NCI-H748 treated with DMSO at 0.1 percent for 48 hours (cell line): ENCODE measurements around the gene PFKP.

ENCODE experiments used
- DNase-seq: peaks from one replicate; lab custom pipeline; 2025; lab: John Stamatoyannopoulos, UW

Gene PFKP

GRCh38 chr10:3136336-3136735 is 69.0 kb downstream of the PFKP start:
- DNase-seq: no peak

DNA sequence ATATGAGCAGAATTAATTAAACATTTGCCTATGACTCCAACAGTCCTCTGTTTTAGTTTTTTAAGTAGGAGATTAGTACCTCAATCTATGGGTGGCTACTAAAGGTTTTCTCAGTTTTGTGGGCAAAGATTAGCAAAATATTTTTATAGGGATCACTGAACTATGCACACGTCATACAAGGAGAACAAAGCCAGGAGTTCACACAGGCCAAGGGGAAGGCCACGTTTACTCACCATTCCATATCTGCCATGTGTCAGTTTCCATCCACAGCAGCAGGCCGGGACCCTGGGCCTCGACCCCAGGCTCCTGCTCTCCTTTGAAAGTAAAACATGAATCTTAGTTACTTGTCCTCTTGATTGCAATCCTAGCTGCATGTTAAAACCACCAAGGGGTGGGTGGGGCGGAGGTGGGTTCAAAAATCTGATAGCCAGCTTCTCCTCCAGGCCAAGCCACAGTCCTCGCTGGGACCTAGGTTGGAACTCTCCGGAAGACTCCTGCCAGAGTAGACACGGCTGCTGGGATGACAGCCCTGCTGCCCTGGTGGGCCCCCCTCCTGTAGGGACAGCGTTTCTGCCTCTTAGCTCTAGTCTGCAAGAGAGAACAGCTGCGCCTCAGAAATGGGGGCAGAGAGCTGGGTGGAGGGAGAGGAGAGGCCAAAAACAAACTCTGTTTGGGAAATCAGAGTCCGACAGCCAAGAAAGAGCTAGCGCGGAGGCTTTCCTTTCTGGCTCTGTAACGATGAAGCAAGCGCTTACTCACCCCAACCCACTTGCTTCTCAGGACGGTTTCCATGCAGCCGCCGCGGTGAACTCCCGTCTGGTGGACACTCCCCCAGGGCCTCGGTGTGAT is 69.6 kb downstream of the PFKP start:
- DNase-seq: no peak

- DNase-seq: no peak
Observed at GRCh38 chr10:3137958-3138726, 70.8 kb downstream of the PFKP start.

GRCh38 chr10:3139216-3139910 is 72.0 kb downstream of the PFKP start:
- DNase-seq: no peak

- DNase-seq: no peak
Observed at GRCh38 chr10:3140280-3140679, 72.9 kb downstream of the PFKP start.

DNA sequence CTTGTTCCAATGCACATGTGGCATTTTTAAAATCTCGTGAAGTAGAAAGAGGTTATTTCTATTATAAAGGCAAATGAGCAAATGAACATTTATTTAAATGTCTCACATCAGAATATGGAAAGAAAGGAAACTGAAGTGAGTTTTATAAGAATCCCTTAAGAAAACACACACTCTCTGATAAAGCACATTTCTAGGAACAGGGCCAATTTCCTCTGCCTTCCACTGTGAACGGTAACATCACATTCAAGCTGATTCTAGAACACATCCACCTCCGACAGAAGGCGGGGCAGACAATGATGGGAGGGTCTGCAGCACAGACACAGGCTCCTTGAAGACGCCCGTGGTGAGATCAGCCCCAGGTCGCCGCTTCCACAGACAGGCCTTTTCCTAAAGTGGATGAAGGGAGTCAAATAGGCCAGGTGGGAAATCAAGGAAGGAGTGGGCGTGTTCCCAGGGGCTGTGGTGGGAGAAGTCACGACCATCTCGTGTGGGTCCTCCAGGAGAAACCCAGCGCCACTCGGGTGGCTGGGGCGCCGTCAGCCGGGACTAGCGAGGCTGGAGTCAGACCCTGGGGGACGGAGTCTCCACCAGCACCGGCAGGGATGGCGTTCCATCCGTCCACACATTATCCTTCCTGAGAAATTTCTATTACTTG is 74.1 kb downstream of the PFKP start:
- DNase-seq: no peak

DNA sequence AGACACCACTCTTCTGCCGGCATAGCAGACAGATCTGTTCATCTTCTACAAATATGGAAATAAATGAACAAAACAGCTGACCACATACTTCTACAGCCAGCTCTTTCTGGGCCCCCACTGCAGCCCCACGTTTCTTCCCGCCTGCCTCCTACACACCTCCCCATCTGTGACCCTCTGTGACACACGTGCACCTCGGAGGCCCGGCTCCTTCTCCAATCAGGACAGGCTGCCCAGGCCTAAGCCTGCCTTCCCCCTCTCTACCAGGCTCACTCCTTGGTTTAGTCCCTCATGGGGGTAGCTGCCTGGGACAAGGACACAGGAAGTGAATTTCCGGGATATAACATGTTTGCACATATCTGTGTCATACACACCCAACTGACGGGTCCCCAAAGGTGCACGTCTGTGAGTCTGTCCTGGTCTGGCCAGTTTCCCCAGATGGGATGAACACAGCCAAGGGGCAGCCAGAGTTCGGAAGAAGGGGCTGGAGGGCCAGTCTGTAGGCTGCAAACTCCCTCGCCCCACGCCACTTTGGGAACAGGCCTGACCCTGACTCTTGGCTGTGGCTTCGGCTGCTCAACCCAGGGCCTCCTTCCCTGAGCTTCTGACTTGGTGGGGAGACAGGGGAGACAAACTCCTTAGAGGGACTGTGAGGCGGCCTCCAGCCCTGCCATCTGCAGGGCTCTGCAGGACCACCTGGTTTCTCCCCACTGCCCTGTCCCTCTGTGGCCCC is 75.0 kb downstream of the PFKP start:
- no peak for DNase-seq

DNA sequence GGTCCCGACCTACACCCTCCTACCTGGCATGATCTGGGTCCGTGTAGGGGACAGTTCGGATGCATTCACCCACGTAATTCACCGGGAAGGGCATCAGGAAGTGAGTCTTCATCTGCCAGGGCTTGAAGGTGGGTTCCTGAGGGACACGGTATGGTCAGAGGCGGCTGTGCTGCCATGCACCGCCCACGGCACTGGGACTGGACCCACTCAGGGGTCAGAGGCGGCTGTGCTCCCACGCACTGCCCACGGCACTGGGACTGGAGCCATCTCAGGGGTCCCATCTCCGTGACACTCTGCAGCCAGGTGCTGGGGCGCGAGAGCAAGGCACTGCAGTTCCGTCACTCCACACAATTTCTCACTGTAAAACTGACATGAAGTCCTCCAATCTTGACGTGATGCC is 76.0 kb downstream of the PFKP start:
- DNase-seq: no peak

- DNase-seq: no peak
Observed at GRCh38 chr10:3143791-3144434, 76.6 kb downstream of the PFKP start.

- DNase-seq: no peak
Observed at GRCh38 chr10:3145366-3145765, 78.0 kb downstream of the PFKP start.

DNA sequence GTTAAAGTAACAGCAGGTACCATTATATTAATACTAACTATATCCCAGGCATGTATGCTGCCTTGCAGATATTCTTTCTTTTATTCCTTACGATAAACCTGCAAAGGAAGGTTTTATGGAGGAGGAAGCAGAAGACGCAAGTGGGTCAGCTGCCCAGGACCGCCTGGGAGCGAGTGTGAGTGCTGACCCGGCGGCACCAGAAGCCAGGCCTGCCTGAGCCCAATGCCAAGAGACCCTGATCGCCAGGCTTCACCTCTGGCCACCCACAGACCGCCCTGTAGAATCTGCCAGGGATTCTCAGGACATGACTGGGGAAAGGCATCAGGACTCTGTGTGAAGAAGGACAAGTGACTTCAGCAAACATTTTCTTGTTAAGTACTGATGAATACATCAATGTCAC is 78.9 kb downstream of the PFKP start:
- no peak for DNase-seq

- DNase-seq: no peak
Observed at GRCh38 chr10:3147117-3147820, 79.9 kb downstream of the PFKP start.

DNA sequence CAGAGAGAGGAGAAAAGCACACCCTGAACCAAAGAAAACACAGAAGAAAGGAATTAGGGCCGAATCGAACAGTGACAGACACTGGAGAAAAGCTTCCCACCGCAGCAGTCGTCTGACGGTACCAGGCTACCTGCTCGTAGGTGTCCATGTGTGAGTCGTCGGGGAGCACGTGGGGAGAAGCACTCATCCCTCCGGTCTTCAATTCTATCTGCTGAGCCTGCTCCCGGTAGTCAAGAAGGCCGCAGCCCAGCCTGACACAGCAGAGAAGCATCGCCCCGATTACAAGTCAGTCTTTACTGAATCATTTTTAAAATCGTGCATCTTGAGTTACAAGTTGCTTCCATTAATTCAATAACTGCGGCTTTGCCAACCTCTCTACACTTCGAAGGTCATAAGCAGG is 80.7 kb downstream of the PFKP start:
- DNase-seq: no peak

- DNase-seq: no peak
Observed at GRCh38 chr10:3148994-3149393, 81.6 kb downstream of the PFKP start.

DNA sequence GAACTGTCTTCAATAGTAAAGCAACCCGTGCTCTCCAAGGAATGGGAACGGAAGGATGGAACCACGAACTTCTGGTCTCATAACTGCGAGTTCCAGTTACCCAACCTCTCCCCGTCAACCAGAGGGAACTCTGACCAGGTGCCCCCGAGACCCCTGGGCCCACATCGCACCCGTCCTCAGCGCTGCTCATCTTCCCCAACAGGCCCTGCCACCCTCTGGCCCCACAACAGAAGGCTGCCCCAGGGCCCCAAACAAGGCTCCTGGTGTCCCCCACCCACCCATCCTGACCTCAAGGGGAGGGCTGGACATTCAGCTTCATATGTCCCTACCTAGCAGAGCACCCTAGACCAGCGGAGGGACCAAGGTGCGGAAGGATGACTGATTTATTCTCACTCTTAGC is 82.6 kb downstream of the PFKP start:
- no peak for DNase-seq

GRCh38 chr10:3150366-3150765 is 83.0 kb downstream of the PFKP start:
- no peak for DNase-seq

DNA sequence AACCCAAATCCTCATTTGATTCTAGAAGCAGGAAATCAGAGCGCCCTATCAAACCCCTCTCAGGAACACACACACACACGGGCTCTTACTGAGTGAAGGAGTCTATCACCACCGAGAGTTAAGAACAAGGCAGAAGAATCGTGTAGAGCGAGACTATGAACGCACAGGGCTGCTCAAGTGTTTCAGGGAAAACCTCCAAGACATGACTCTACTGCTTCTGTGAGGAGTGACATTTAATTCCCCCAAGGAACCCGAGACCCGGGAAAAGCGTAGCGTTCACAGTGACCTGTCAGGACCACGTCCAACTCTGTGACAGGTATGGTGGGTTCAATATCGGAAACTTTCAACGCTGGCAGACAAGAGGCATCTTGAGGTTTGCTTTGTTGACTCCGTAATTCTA is 83.6 kb downstream of the PFKP start:
- no peak for DNase-seq

GRCh38 chr10:3151889-3152565 is 84.7 kb downstream of the PFKP start:
- no peak for DNase-seq

DNA sequence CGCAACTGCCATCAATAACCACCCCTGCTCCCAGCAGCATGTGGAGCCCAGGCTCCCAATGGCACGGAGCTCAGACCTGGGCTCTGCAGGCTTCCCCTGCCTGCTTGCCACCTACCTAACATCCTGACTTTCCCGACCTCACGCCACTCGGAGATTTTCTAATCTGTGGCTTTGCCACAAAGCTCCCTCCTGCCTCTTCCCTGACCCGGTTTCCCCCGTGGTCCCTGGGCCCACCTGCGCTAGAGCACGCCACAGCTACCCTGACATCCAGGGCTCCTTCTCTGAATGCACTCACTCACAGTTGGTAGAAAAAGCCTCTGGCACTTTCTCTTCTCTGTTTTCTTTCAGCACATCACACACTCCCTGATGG is 85.2 kb downstream of the PFKP start:
- DNase-seq: no peak

GRCh38 chr10:3154666-3155065 is 87.3 kb downstream of the PFKP start:
- DNase-seq: no peak
